BE2C (cell line): ENCODE results near the gene S100A2.
"Not testable (repeated sequence)": the region's sequence is repeated elsewhere in the genome, so short reads cannot be mapped to it uniquely, and the experiment has no call there.

Source experiments
- DNase-seq: peaks from one replicate; pipeline ENCODE4 v3.0.0-alpha.2; 2020
- H3K27me3 ChIP-seq: fragments of 250-450 bp; sonication (Bioruptor Pico); 2 replicates; pipeline ENCODE4 v1.5.1; 2020; ENCODE audit warnings: mild to moderate bottlenecking
- H3K36me3 ChIP-seq: fragments of 250-450 bp; sonication (Bioruptor Pico); 2 replicates; pipeline ENCODE4 v1.5.1; 2020; ENCODE audit warnings: mild to moderate bottlenecking
- H3K4me1 ChIP-seq: fragments of 250-450 bp; sonication (Bioruptor Pico); 2 replicates; pipeline ENCODE4 v1.5.1; 2020
- H3K4me3 ChIP-seq: 2 replicates; pipeline ENCODE4 v1.5.1; 2011; ENCODE audit warnings: low read depth, low read length
- H3K9me3 ChIP-seq: fragments of 250-450 bp; sonication (Bioruptor Pico); 2 replicates; pipeline ENCODE4 v1.5.1; 2020
- TF ChIP-seq, protein P1 (sequence below): IDR thresholded peaks from 2 replicates; pipeline ENCODE4 v1.5.1; 2012; ENCODE audit warnings: mild to moderate bottlenecking, low read depth, low read length

S100A2 gene

DNA sequence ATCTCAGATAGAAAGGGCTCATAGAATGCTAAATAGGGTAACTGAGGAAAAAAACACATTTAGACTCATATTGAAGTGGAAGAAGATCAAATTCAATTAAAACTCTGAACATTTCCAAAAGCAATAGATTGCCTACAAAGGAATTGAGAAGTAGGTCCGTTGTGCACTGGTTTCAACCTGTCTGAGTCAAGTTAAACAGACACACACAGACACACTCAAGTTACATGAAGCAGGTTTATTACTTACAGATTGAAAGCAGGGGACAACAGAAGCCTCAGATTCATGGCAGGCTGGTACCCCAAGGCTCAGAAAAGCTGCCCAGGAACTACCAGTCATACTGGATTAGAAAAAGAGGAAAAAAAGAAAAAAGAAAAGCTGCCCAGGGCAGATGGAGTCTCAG lies 20.7 kb upstream of the S100A2 start:
- TF ChIP-seq, protein P1, sequence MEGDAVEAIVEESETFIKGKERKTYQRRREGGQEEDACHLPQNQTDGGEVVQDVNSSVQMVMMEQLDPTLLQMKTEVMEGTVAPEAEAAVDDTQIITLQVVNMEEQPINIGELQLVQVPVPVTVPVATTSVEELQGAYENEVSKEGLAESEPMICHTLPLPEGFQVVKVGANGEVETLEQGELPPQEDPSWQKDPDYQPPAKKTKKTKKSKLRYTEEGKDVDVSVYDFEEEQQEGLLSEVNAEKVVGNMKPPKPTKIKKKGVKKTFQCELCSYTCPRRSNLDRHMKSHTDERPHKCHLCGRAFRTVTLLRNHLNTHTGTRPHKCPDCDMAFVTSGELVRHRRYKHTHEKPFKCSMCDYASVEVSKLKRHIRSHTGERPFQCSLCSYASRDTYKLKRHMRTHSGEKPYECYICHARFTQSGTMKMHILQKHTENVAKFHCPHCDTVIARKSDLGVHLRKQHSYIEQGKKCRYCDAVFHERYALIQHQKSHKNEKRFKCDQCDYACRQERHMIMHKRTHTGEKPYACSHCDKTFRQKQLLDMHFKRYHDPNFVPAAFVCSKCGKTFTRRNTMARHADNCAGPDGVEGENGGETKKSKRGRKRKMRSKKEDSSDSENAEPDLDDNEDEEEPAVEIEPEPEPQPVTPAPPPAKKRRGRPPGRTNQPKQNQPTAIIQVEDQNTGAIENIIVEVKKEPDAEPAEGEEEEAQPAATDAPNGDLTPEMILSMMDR, result no peak
- no peak for DNase-seq
- peaks cover 6% of the 10 kb centered on the region; the same call in 1 of the 2 replicates for H3K4me1 ChIP-seq

DNA sequence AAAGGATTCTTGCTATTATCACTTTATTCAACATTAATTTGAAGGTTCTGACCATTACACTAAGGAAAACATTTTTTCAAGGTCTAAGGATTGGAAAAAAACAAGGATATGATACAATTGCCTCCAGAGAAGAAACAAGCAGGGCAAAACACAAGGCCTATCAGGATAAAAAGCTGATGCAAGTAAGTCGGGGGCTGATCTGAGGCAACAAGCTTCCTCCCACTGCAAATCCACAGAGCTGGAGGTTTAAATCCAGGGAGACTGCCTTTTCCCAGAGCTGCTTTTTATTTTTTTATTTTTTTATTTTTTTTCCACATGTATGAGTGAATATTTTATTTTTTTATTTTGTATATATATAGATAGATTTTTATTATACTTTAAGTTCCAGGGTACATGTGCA lies 19.4 kb upstream of the S100A2 start:
- H3K9me3 ChIP-seq, result no peaks in the 10 kb centered on the region
- peaks cover 6% of the 10 kb centered on the region; the same call in 1 of the 2 replicates for H3K4me1 ChIP-seq
- no peaks in the 10 kb centered on the region for H3K36me3 ChIP-seq
- no peaks in the 10 kb centered on the region for H3K27me3 ChIP-seq
- DNase-seq, result no peak
- H3K4me3 ChIP-seq, result no peak overlapping the region
- TF ChIP-seq, protein P1, result no peak

More for the DNA sequence above, 20.7 kb upstream of the S100A2 start:
- no peaks in the 10 kb centered on the region for H3K36me3 ChIP-seq
- no peak overlapping the region for H3K4me3 ChIP-seq
- no peaks in the 10 kb centered on the region for H3K9me3 ChIP-seq
- H3K27me3 ChIP-seq, result no peaks in the 10 kb centered on the region

DNA sequence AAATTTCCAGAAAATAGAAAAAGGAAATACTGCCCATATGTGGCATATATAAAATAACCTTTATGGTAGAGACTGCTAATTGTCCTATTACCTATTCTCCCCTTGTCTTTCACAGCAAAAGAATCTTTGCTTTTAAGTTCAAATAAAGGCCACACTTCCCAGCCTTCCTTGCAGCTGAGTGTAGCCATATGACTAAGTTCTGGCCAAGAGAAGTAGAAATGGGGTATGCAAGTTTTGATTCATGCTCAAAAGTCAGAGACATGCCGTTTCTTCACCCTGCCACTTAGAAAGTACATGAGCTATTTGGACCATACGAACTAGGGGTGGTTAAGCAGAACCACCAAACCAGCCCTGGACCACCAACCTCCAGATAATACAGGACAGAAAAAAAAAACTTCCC lies 18.3 kb upstream of the S100A2 start:
- Histone ChIP-seq H3K36me3 (no peaks in the 10 kb centered on the region), H3K27me3 (no peaks in the 10 kb centered on the region), H3K4me3 (no peak overlapping the region), H3K4me1 (peaks cover 6% of the 10 kb centered on the region; the same call in 1 of the 2 replicates), H3K9me3 (no peaks in the 10 kb centered on the region)
- DNase-seq, result no peak
- TF ChIP-seq, protein P1, result no peak

DNA sequence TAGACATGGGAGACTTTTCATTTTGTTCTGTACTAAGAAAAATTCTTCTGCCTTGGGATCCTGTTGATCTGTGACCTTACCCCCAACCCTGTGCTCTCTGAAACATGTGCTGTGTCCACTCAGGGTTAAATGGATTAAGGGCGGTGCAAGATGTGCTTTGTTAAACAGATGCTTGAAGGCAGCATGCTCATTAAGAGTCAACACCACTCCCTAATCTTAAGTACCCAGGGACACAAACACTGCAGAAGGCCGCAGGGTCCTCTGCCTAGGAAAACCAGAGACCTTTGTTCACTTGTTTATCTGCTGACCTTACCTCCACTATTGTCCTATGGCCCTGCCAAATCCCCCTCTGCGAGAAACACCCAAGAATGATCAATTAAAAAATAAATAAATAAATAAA lies 17.9 kb upstream of the S100A2 start:
- H3K9me3 ChIP-seq, DNase-seq, H3K4me1 ChIP-seq, H3K4me3 ChIP-seq, H3K36me3 ChIP-seq, H3K27me3 ChIP-seq: not testable (repeated sequence)

DNA sequence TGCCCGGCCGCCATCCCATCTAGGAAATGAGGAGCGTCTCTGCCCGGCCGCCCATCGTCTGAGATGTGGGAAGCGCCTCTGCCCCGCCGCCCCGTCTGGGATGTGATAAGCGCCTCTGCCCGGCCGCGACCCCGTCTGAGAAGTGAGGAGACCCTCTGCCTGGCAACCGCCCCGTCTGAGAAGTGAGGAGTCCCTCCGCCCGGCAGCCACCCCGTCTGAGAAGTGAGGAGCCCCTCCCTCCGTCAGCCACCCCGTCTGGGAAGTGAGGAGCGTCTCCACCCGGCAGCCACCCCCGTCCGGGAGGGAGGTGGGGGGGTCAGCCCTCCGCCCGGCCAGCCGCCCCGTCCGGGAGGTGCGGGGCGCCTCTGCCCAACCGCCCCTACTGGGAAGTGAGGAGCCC lies 17.2 kb upstream of the S100A2 start:
- not testable (repeated sequence) for H3K36me3 ChIP-seq, H3K4me3 ChIP-seq, H3K9me3 ChIP-seq, H3K27me3 ChIP-seq, H3K4me1 ChIP-seq, DNase-seq

DNA sequence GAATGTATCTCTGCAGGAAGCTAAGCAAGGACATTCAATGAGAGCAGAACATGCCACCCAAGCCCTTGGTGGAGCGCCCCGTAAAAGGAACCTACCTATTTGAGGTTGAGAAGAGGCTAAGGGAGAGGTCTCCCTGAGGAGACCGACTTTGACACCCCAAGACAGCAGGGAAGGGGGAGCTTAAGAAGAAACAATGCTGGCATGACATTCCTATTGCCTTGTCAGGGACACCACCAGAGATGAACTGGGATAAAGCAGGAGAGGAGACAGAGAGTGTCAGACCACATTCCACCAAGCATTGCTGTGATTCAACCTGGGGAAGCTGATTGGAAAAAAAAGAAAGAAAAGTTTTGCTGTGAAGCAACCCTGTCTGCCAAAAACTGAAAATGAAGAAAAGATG lies 13.3 kb upstream of the S100A2 start:
- no peaks in the 10 kb centered on the region for H3K27me3 ChIP-seq
- no peaks in the 10 kb centered on the region for H3K9me3 ChIP-seq
- TF ChIP-seq, protein P1, result no peak
- DNase-seq, result no peak
- no peaks in the 10 kb centered on the region for H3K4me1 ChIP-seq
- H3K36me3 ChIP-seq, result no peaks in the 10 kb centered on the region
- H3K4me3 ChIP-seq, result no peak overlapping the region

DNA sequence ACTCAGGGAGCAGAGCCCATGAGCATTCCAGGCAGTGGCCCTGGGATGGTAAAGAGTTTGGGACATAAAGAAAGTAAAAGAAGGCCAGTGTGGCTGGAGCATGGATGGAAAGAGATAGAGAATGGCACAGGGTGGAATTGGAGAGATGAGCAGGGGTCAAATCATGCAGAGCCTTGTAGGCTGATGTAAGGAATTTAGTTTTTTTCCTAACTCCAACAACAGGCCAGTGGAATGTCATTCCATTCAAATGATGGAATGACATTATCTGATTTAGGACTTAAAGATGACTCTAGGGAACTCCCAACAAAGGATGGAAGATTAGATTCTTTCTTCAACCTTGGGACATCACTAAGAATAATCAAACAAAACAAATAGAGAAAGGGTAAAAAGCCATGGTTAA lies 12.8 kb upstream of the S100A2 start:
- no peaks in the 10 kb centered on the region for H3K27me3 ChIP-seq
- H3K4me3 ChIP-seq, result no peak overlapping the region
- TF ChIP-seq, protein P1, result no peak
- no peaks in the 10 kb centered on the region for H3K9me3 ChIP-seq
- no peaks in the 10 kb centered on the region for H3K4me1 ChIP-seq
- H3K36me3 ChIP-seq, result no peaks in the 10 kb centered on the region
- no peak for DNase-seq
